Spinal cord (tissue), 10 donors: ENCODE data around the gene CAPN8. TPM values are rescaled to one million over a fixed set of nuclear protein-coding genes. Genes with fewer than 3 reads are reported as not detected.

Experiments used
- DNase-seq, 6 donors: peaks; one replicate each; pipeline versions ENCODE4 v3.0.0 to v3.0.0-alpha.2; 2013 to 2015; ENCODE audit warnings: low spot score in 6 of 6, low read depth in 4 of 6
- H3K27ac ChIP-seq: one replicate; pipeline ENCODE4 v1.5.1; 2013; ENCODE audit warnings: low read depth, low read length, control low read depth
- H3K27me3 ChIP-seq: one replicate; pipeline ENCODE4 v1.6.1; 2013; ENCODE audit warnings: low read length; ENCODE audit not compliant: control insufficient read depth, insufficient read depth
- H3K36me3 ChIP-seq: one replicate; pipeline ENCODE4 v1.6.1; 2013; ENCODE audit warnings: low read length; ENCODE audit not compliant: control insufficient read depth, insufficient read depth
- H3K4me1 ChIP-seq: one replicate; pipeline ENCODE4 v1.6.1; 2013; ENCODE audit warnings: low read length; ENCODE audit not compliant: control insufficient read depth, insufficient read depth
- H3K4me3 ChIP-seq: one replicate; pipeline ENCODE4 v1.5.1; 2013; ENCODE audit warnings: low read depth, low read length, control low read depth
- H3K9me3 ChIP-seq: one replicate; pipeline ENCODE4 v1.6.1; 2013; ENCODE audit warnings: low read length; ENCODE audit not compliant: control insufficient read depth, insufficient read depth
- WGBS: methylation state at CpG from one replicate; pipeline ENCODE4 v1.1.5; 2013; ENCODE audit warnings: missing lambda C conversion rate; ENCODE audit not compliant: insufficient coverage; 5-methylcytosine and 5-hydroxymethylcytosine counted together
- polyA plus RNA-seq, 2 donors: library from polyadenylated mRNA; unstranded; fragments of 120-200 nt; gene quantifications; one replicate each; pipeline ENCODE4 v1.2.1, GENCODE V29; 2013; ENCODE audit not compliant: insufficient read length in 2 of 2
- total RNA-seq, 2 donors: library from RNA; depleted of rRNA in 1 of 2; stranded (reverse); fragments of 120-200 nt in 1 of 2; fragments of >200 nt in 1 of 2; gene quantifications; one replicate each; pipeline versions ENCODE4 v1.2.3 to v1.2.4, GENCODE V29; 2013 to 2014
- donor health status: healthy.

The CAPN8 gene
- total and polyA plus RNA-seq, 4 donors, result 0.10 to 0.99 (median 0.53) TPM

DNA sequence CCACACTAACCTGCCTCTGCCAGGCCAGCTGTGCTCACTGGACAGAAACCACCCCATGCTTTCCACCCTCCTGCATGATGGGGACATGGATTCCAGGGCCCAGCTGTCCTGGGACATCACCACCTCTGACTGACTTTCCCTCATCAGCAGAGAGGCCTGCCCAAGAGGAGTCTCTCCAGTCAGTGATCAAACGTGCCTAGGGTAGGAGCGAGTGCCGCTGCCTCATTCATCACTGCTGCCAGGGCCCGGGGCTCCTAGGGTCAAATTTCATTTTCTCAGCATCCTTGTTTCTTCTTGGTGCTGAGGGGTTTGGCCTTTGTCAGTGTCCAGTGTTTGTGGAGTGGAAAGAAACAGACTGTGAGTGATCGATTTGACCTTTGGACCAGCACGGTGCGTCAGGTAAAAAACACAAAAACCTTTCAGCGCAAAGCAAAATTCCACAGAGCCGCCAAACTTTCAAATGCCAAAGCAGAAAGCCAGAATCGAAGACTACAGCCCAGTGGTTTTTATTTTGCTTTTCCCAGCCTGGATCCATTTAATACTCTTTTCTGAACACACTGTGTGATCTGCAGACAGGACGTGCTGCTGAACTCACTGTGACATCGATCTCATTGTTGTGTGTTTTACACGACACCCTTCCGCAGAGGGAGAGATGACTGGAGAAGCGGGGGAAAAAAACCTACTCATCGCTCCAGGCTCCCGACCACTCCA, 43.2 kb downstream of the CAPN8 start:
- Histone ChIP-seq H3K27me3 (no peaks in the 10 kb centered on the region), H3K27ac (no peak overlapping the region)
- peak in 1 of 6 donors; percentile 38 for DNase-seq

GRCh38 chr1:223621312-223621734, 44.2 kb downstream of the CAPN8 start:
- Histone ChIP-seq H3K27me3 (no peaks in the 10 kb centered on the region), H3K9me3 (no peaks in the 10 kb centered on the region), H3K36me3 (no peaks in the 10 kb centered on the region), H3K4me1 (peaks cover 8% of the 10 kb centered on the region), H3K4me3 (no peak overlapping the region), H3K27ac (no peak overlapping the region)
- 89% methylated on average over 6 of the region's 10 CpGs for WGBS
- no peak for DNase-seq

More for the DNA sequence above, 43.2 kb downstream of the CAPN8 start:
- no peaks in the 10 kb centered on the region for H3K9me3 ChIP-seq
- no peak overlapping the region for H3K4me3 ChIP-seq
- 40% methylated on average over 13 of the region's 17 CpGs for WGBS
- H3K36me3 ChIP-seq, result no peaks in the 10 kb centered on the region
- peaks cover 8% of the 10 kb centered on the region for H3K4me1 ChIP-seq

DNA sequence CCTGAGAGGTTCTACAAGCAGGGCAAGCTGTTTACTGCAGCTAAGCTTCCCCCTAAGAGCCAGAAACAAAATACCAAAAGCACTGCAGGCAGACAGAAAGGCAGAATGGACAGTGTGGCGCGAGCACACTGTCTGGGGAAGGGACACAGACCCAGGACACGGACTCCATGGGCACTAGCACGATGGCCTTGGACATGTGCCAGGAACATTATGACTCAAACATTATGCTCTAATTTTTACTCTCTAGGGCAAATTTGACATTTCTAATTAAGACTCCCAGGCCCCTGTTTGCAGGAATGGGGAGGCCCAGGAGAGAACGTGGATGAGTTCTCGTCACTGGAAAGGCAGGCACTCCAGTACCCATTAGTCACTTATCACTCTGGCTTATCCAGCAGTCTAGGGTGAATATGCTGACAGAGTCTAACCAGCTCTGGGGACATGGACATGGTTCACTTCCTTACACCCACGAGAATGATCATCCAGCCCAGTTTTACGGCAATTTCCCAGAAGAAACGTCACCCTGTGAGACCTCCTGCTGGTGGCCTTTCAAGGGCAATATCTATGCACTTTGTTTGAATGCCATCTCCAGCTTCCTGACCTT, 45.1 kb downstream of the CAPN8 start:
- no peaks in the 10 kb centered on the region for H3K9me3 ChIP-seq
- 83% methylated on average over 8 of the region's 9 CpGs for WGBS
- no peaks in the 10 kb centered on the region for H3K36me3 ChIP-seq
- H3K27me3 ChIP-seq, result no peaks in the 10 kb centered on the region
- peaks cover 8% of the 10 kb centered on the region for H3K4me1 ChIP-seq
- DNase-seq, result peak in 1 of 6 donors; percentile 47
- no peak overlapping the region for H3K4me3 ChIP-seq
- no peak overlapping the region for H3K27ac ChIP-seq

- WGBS, result 83% methylated on average over 3 of the region's 5 CpGs
- no peak for DNase-seq
These were observed 46.8 kb downstream of the CAPN8 start for GRCh38 chr1:223618680-223619079.

DNA sequence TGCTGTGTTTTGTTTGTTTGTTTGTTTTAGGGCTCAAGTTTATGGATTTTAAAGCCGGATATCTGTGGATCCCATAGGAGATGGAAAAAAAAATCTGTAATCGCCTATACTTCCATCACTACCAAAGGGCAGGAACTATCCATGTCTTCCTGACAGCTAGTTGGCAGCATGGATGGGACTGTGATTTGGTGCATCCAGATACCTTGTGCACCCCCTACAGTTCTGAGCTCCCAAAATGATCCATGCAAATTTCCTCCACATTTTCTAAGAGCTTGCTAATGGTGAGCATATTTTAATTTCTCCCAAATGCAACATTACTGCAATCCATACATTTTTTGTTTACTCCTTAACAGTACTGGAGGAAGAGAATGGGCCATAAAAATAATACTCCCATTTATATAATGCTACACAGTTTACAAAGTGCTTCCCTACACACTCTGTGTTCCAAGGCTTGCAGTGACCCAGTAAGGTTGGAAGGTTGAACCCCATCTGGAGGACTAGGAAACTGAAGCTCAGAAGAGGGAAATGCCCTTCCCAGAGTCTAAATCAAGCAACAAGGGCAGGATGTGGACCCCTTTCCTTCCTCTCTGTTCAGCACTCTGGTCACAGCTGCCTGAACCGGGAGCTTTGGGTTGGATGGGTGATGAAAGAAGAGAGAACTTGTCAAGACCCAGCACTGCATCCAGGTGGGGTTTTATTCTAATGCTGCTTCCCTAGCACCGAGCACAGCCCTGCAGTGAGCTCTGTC, 48.0 kb downstream of the CAPN8 start:
- WGBS, result no CpG with 5 or more reads among the region's 4 CpGs

More at GRCh38 chr1:223618680-223619079, 46.8 kb downstream of the CAPN8 start:
- Histone ChIP-seq H3K36me3 (no peaks in the 10 kb centered on the region), H3K4me1 (peaks cover 8% of the 10 kb centered on the region), H3K4me3 (no peak overlapping the region), H3K9me3 (no peaks in the 10 kb centered on the region), H3K27ac (no peak overlapping the region), H3K27me3 (no peaks in the 10 kb centered on the region)

DNA sequence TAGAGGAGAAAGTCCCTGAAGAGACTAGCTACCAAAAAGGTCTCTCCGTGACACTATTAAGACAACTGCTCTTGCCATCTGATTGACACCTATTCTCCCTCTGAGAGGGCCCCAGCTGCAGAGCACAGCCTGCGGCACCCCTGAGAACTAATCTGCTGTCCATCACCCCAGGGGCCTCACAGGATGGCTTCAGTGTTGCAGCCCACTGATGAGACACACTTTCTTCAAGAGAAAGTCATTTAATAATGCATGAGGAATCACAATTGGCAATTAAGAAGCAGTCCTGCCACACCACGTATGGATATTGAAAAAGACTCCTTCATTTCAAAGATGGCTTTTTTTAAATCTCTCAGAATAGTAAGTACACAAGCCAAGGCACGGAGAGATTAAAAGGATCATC, 48.9 kb downstream of the CAPN8 start:
- Histone ChIP-seq H3K4me1 (peaks cover 8% of the 10 kb centered on the region), H3K27ac (no peak overlapping the region), H3K9me3 (peaks cover 1% of the 10 kb centered on the region), H3K4me3 (no peak overlapping the region), H3K27me3 (no peaks in the 10 kb centered on the region), H3K36me3 (no peaks in the 10 kb centered on the region)
- DNase-seq, result no peak
- WGBS, result 89% methylated on average over 3 of the region's 4 CpGs

More for the DNA sequence above, 48.0 kb downstream of the CAPN8 start:
- no peaks in the 10 kb centered on the region for H3K36me3 ChIP-seq
- H3K27ac ChIP-seq, result no peak overlapping the region
- peak in 1 of 6 donors; percentile 59 for DNase-seq
- no peak overlapping the region for H3K4me3 ChIP-seq
- no peaks in the 10 kb centered on the region for H3K9me3 ChIP-seq
- H3K4me1 ChIP-seq, result peaks cover 8% of the 10 kb centered on the region
- no peaks in the 10 kb centered on the region for H3K27me3 ChIP-seq

DNA sequence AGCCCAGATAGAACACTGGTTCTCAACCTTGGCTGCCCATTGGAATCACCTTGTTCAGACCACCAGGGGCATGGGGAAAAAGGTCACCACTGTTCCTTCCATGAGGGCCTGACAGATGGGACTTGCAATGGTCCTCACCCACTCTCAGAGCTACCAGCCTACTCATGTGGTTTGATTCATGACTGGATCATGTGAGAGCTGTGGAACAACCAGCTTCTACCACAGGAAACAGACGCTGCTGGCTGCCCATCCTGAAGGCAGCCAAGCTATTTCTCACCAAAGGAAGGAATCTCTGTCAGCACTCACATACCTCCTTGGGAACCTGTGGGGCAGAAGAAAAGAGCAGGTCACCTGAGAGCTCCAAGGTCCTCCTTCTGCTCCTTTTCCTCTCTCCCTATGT, 53.6 kb downstream of the CAPN8 start:
- 43% methylated on average over 1 of the region's 1 CpG for WGBS
- no peaks in the 10 kb centered on the region for H3K27me3 ChIP-seq
- DNase-seq, result no peak

DNA sequence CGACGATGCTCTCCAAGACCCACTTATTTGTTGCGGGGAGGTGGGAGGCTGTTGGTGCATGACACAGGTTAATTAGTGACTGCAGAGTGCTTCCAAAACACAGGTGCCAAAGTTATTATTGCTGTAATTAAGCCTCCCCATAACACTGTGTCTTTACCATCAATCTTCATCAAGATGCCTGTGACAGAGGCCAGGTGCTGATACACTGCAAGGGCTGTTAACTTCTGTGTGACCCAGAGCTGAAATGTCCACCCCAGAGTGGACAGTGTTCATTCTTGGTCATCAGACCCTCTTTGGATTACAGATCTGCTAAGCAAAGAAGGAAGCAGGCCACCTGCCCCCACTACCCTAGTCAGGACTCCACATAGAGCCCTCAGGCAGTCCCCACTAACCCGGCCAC, 55.5 kb downstream of the CAPN8 start:
- Histone ChIP-seq H3K4me1 (no peaks in the 10 kb centered on the region), H3K4me3 (no peak overlapping the region), H3K36me3 (no peaks in the 10 kb centered on the region), H3K9me3 (peaks cover 2% of the 10 kb centered on the region), H3K27ac (no peak overlapping the region), H3K27me3 (no peaks in the 10 kb centered on the region)
- DNase-seq, result no peak
- WGBS, result no CpG with 5 or more reads among the region's 4 CpGs

More for the DNA sequence above, 53.6 kb downstream of the CAPN8 start:
- H3K27ac ChIP-seq, result no peak overlapping the region
- no peaks in the 10 kb centered on the region for H3K36me3 ChIP-seq
- peaks cover 2% of the 10 kb centered on the region for H3K9me3 ChIP-seq
- no peak overlapping the region for H3K4me3 ChIP-seq
- H3K4me1 ChIP-seq, result no peaks in the 10 kb centered on the region

DNA sequence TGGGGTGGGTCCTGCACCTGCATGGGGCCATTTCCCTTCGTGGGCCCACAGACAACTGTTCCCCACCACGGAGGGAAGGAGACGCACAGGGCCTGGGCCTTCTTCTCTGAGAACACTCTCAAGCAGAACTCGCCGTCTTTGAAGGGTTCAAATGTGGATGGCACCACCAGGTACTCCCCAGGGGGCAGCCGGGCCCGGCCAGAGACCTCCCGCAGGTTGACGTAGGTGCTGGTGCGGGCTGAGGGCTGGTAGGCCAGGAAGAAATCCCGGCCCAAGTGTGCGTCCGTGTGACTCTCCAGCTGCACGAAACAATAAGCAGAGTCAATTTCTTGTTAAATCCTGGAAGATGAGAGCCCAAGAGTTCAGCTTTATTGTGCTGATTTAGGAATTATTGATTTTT, 56.4 kb downstream of the CAPN8 start:
- H3K36me3 ChIP-seq, result no peaks in the 10 kb centered on the region
- no peaks in the 10 kb centered on the region for H3K4me1 ChIP-seq
- no peak for DNase-seq
- H3K27ac ChIP-seq, result no peak overlapping the region
- 98% methylated on average over 14 of the region's 14 CpGs for WGBS
- peaks cover 2% of the 10 kb centered on the region for H3K9me3 ChIP-seq
- no peak overlapping the region for H3K4me3 ChIP-seq
- no peaks in the 10 kb centered on the region for H3K27me3 ChIP-seq
